H1 (cell line): ENCODE results near the gene CEP85L. TPM values are rescaled to one million over a fixed set of nuclear protein-coding genes. Genes with fewer than 3 reads are reported as not detected.

Experiments
- CTCF ChIA-PET: fragments of 300-600 bp; sonication (Branson Sonifier 250); formaldehyde crosslinking; loops from one replicate; lab custom pipeline; 2021; ENCODE audit not compliant: partially characterized antibody; lab: Charles Lee
- POLR2A ChIA-PET: fragments of 300-600 bp; sonication (Branson Sonifier 250); formaldehyde crosslinking; loops from one replicate; lab custom pipeline; 2021; ENCODE audit warnings: inconsistent platforms; ENCODE audit not compliant: partially characterized antibody; lab: Charles Lee
- DNase-seq, 2 experiments: peaks; one replicate each; pipeline versions ENCODE4 v3.0.0 to v3.0.0-alpha.2; 2010 to 2022; ENCODE audit warnings: low spot score in 2 of 2, low read depth in 1 of 2, mixed read lengths in 1 of 2
- FAIRE-seq: peaks from 2 replicates; lab custom pipeline; 2011; peaks lifted over from hg19 to GRCh38; lab: Jason Lieb, UNC
- H2AFZ ChIP-seq: 2 replicates; pipeline ENCODE4 v1.8.1; 2012; ENCODE audit warnings: low read length, inconsistent platforms
- H2AK5ac ChIP-seq: 2 replicates; pipeline ENCODE4 v1.6.1; 2013; ENCODE audit warnings: low read depth, low read length
- H2BK120ac ChIP-seq: replicated peaks from 2 replicates; pipeline ENCODE3; 2013; ENCODE audit warnings: low read depth, low read length, inconsistent platforms
- H2BK12ac ChIP-seq: 2 replicates; pipeline ENCODE4 v1.6.1; 2013; ENCODE audit warnings: low read depth, low read length
- H2BK15ac ChIP-seq: 2 replicates; pipeline ENCODE4 v1.6.1; 2013; ENCODE audit warnings: low read length
- H2BK20ac ChIP-seq: 2 replicates; pipeline ENCODE4 v1.6.1; 2013; ENCODE audit warnings: low read length
- H2BK5ac ChIP-seq: 2 replicates; pipeline ENCODE4 v1.6.1; 2013; ENCODE audit warnings: low read depth, low read length
- H3K14ac ChIP-seq: 2 replicates; pipeline ENCODE4 v1.6.1; 2013; ENCODE audit warnings: inconsistent platforms; ENCODE audit not compliant: insufficient read length
- H3K18ac ChIP-seq: 2 replicates; pipeline ENCODE4 v1.6.1; 2013; ENCODE audit warnings: low read length; ENCODE audit errors: extremely low read depth
- H3K23ac ChIP-seq: 2 replicates; pipeline ENCODE4 v1.6.1; 2013; ENCODE audit warnings: inconsistent platforms; ENCODE audit not compliant: insufficient read length
- H3K23me2 ChIP-seq: 2 replicates; pipeline ENCODE4 v1.6.1; 2013; ENCODE audit warnings: low read depth, low read length
- H3K27ac ChIP-seq: 2 replicates; pipeline ENCODE4 v1.6.1; 2011; ENCODE audit warnings: low read depth, low read length, inconsistent platforms
- H3K27me3 ChIP-seq, 4 experiments: replicated peaks in 1 of 4; 1 replicate in 1 of 4; 2 replicates in 3 of 4; pipeline versions ENCODE4 v1.6.1 to v1.8.1; 2011 to 2013; ENCODE audit warnings: low read length in 3 of 4, mild to moderate bottlenecking in 3 of 4, inconsistent platforms in 2 of 4, mixed read lengths in 2 of 4, moderate library complexity in 1 of 4; ENCODE audit not compliant: control insufficient read depth in 3 of 4, insufficient read depth in 3 of 4; ENCODE audit errors: extremely low read depth in 1 of 4
- H3K36me3 ChIP-seq, 4 experiments: 2 replicates each; pipeline versions ENCODE4 v1.6.1 to v1.8.1; 2011 to 2013; ENCODE audit warnings: mild to moderate bottlenecking in 4 of 4, low read length in 3 of 4, moderate library complexity in 2 of 4, control low read depth in 1 of 4, inconsistent platforms in 1 of 4; ENCODE audit not compliant: insufficient read depth in 4 of 4, control insufficient read depth in 2 of 4
- H3K4ac ChIP-seq: replicated peaks from 2 replicates; pipeline ENCODE3; 2013; ENCODE audit warnings: low read length, low read depth, mixed read lengths, inconsistent platforms; ENCODE audit not compliant: insufficient read length
- H3K4me1 ChIP-seq, 4 experiments: replicated peaks in 1 of 4; 1 replicate in 1 of 4; 2 replicates in 3 of 4; pipeline versions ENCODE4 v1.6.1 to v1.8.1; 2011 to 2013; ENCODE audit warnings: low read length in 3 of 4, inconsistent platforms in 2 of 4, mixed read lengths in 1 of 4; ENCODE audit not compliant: insufficient read depth in 4 of 4, control insufficient read depth in 3 of 4
- H3K4me2 ChIP-seq, 2 experiments: 2 replicates each; pipeline versions ENCODE4 v1.6.1 to v1.8.1; 2011 to 2013; ENCODE audit warnings: low read depth in 2 of 2, low read length in 2 of 2, control low read depth in 1 of 2, inconsistent platforms in 1 of 2, mild to moderate bottlenecking in 1 of 2; ENCODE audit not compliant: insufficient read depth in 1 of 2
- H3K4me3 ChIP-seq, 4 experiments: fragments of 200-600, 300-600 bp in 1 of 4; sonication (generic), shearing (Covaris generic), sonication (Bioruptor Twin) in 1 of 4; 2 replicates each; pipeline versions ENCODE4 v1.5.1 to v1.8.1; 2011 to 2016; ENCODE audit warnings: low read length in 4 of 4, low read depth in 3 of 4, control low read depth in 2 of 4, inconsistent platforms in 2 of 4, mild to moderate bottlenecking in 2 of 4, mixed read lengths in 1 of 4, moderate library complexity in 1 of 4; ENCODE audit not compliant: insufficient read depth in 2 of 4; ENCODE audit errors: extremely low read depth in 1 of 4
- H3K56ac ChIP-seq: replicated peaks from 2 replicates; pipeline ENCODE3; 2013; ENCODE audit warnings: low read depth, mild to moderate bottlenecking, mixed read lengths, low read length, inconsistent platforms; ENCODE audit not compliant: insufficient read length
- H3K79me1 ChIP-seq: 2 replicates; pipeline ENCODE4 v1.6.1; 2013; ENCODE audit warnings: low read depth, low read length, control low read depth
- H3K79me2 ChIP-seq, 2 experiments: 2 replicates each; pipeline versions ENCODE4 v1.6.1 to v1.8.1; 2012 to 2013; ENCODE audit warnings: low read length in 2 of 2, mild to moderate bottlenecking in 2 of 2, inconsistent platforms in 1 of 2; ENCODE audit not compliant: insufficient read depth in 2 of 2, control insufficient read depth in 1 of 2
- H3K9ac ChIP-seq, 4 experiments: replicated peaks in 1 of 4; 1 replicate in 1 of 4; 2 replicates in 3 of 4; pipeline versions ENCODE4 v1.6.1 to v1.8.1; 2011 to 2013; ENCODE audit warnings: low read depth in 3 of 4, low read length in 3 of 4, control low read depth in 2 of 4, mild to moderate bottlenecking in 2 of 4, moderate library complexity in 2 of 4, inconsistent platforms in 1 of 4; ENCODE audit errors: extremely low read depth in 1 of 4
- H3K9me3 ChIP-seq, 2 experiments: 2 replicates each; pipeline versions ENCODE4 v1.6.1 to v1.8.1; 2012 to 2013; ENCODE audit warnings: mild to moderate bottlenecking in 2 of 2, moderate library complexity in 2 of 2, control low read depth in 1 of 2, inconsistent platforms in 1 of 2, low read depth in 1 of 2, low read length in 1 of 2, mixed read lengths in 1 of 2; ENCODE audit not compliant: insufficient read depth in 2 of 2
- H4K20me1 ChIP-seq, 2 experiments: replicated peaks in 1 of 2; 2 replicates each; pipeline versions ENCODE3 to v1.8.1; 2011 to 2013; ENCODE audit warnings: inconsistent platforms in 2 of 2, low read length in 2 of 2, mild to moderate bottlenecking in 1 of 2; ENCODE audit not compliant: insufficient read depth in 2 of 2, control insufficient read depth in 1 of 2
- H4K5ac ChIP-seq: 2 replicates; pipeline ENCODE4 v1.6.1; 2013; ENCODE audit warnings: low read length, low read depth, mixed read lengths, inconsistent platforms; ENCODE audit not compliant: insufficient read length
- H4K8ac ChIP-seq: 2 replicates; pipeline ENCODE4 v1.8.0; 2013; ENCODE audit warnings: mild to moderate bottlenecking, moderate library complexity, low read length, inconsistent platforms; ENCODE audit not compliant: insufficient read depth; ENCODE audit errors: extremely low read depth
- H4K91ac ChIP-seq: replicated peaks from 2 replicates; pipeline ENCODE3; 2013; ENCODE audit warnings: low read length, mixed read lengths, inconsistent platforms; ENCODE audit not compliant: insufficient read length
- CBX8 ChIP-seq: fragments of 300-800, 300-1000 bp; sonication (generic); IDR thresholded peaks from 2 replicates; pipeline ENCODE4 v1.7.1; 2016; ENCODE audit warnings: low read depth, low read length, borderline replicate concordance
- E2F6 ChIP-seq: IDR thresholded peaks from 2 replicates; pipeline ENCODE4 v1.6.1; 2012; ENCODE audit warnings: inconsistent platforms
- RAD21 ChIP-seq, 2 experiments: IDR thresholded peaks in 1 of 2; conservative IDR thresholded peaks in 1 of 2; 2 replicates each; pipeline ENCODE4 v1.6.1; 2011; ENCODE audit warnings: low read depth in 2 of 2, low read length in 2 of 2, improper control_type of control experiment in 1 of 2, inconsistent platforms in 1 of 2, mild to moderate bottlenecking in 1 of 2, moderate library complexity in 1 of 2
- SIRT6 ChIP-seq: IDR thresholded peaks from one replicate; pipeline ENCODE4 v1.7.1; 2012; ENCODE audit warnings: low read length, inconsistent platforms
- TEAD4 ChIP-seq: IDR thresholded peaks from 2 replicates; pipeline ENCODE4 v1.6.1; 2012; ENCODE audit warnings: low read depth, low read length, inconsistent platforms, mixed read lengths
- ZNF274 ChIP-seq: IDR thresholded peaks from 2 replicates; pipeline ENCODE4 v1.7.0; 2012; ENCODE audit warnings: low read length, borderline replicate concordance; ENCODE audit errors: extremely low read depth
- WGBS, 2 experiments: shearing (Covaris generic) in 1 of 2; methylation state at CpG; one replicate each; pipeline versions ENCODE4 v1.1.6 to v1.1.7; 2013 to 2015; ENCODE audit warnings: low lambda C conversion rate in 2 of 2, mixed read lengths in 2 of 2, inconsistent platforms in 1 of 2, low coverage in 1 of 2, missing lambda C conversion rate in 1 of 2; ENCODE audit not compliant: insufficient replicate concordance in 2 of 2, insufficient coverage in 1 of 2, insufficient read length in 1 of 2; ENCODE audit errors: extremely low coverage in 1 of 2, missing lambda C conversion rate in 1 of 2; 5-methylcytosine and 5-hydroxymethylcytosine counted together
- polyA plus RNA-seq, 7 experiments: library from polyadenylated mRNA; depleted of rRNA in 3 of 7; stranded (reverse) in 5 of 7; unstranded in 2 of 7; fragments of >200 nt in 5 of 7; fragments of 200-250 nt in 2 of 7; gene quantifications; 1 replicate in 5 of 7; 2 replicates in 1 of 7; 4 replicates in 1 of 7; pipeline versions ENCODE4 v1.2.1 to v1.2.3, GENCODE V29; 2011 to 2013; ENCODE audit warnings: missing spikeins in 2 of 7, mixed read lengths in 2 of 7
- total RNA-seq: library from RNA; stranded (reverse); fragmentation: NEBNext Ultra II Directional; extraction: Animal tissue kit (Norgen Biotek cat#: 25700); gene quantifications from 2 replicates; pipeline ENCODE4 v1.2.1, GENCODE V29; 2021

Gene CEP85L
- total and polyA plus RNA-seq, 2 of the 8 experiments (the other 6 are each of a cell fraction or from before 2014, with no cell fraction given), result 3.2 to 27.6 TPM

DNA sequence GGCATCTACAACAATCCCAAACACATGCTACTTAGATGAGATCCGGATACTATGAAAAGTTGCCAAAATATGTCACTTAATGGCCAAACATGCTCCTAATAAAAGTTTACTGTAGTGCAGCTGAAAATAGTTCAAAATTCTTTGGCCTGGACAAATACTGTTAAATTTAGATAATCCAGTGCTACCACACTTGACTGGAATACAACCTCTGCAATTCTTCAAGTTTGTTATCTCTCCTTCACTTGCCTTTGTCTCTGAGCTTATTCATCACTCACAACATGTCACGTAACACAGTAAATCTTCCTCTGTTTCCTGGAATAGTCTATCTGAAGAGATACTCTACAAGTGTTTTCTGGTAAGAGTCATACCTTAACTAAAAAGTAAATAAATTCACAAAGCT is 113.8 kb downstream of the CEP85L start:
- Histone ChIP-seq H3K79me2 (peaks cover 0 to 18% of the 10 kb centered on the region in 2 experiments; a peak in 1 of 4 replicates), H2AFZ (no peak overlapping the region), H2AK5ac (no peak overlapping the region), H4K20me1 (no peaks in the 10 kb centered on the region), H3K23ac (no peak overlapping the region), H2BK12ac (no peak overlapping the region), H3K27ac (no peak overlapping the region), H3K4me3 (no peak overlapping the region), H3K23me2 (no peaks in the 10 kb centered on the region), H4K91ac (no peak overlapping the region), H3K9ac (no peak overlapping the region), H3K4ac (no peak overlapping the region), H3K36me3 (no peaks in the 10 kb centered on the region), H3K56ac (no peak overlapping the region), H2BK120ac (no peak overlapping the region), H3K14ac (no peak overlapping the region), H2BK20ac (no peak overlapping the region), H4K5ac (no peak overlapping the region), H3K4me1 (no peaks in the 10 kb centered on the region)
- POLR2A ChIA-PET, result no interaction called here
- WGBS, 2 experiments, result 98% methylated on average over 2 of the region's 2 CpGs; no CpG with 5 or more reads in 1 of the 2 experiments
- TF ChIP-seq RAD21 (IDR thresholded peaks at IDR 0.05 in 1 of 2, conservative IDR thresholded peaks at IDR 0.05 in 1 of 2; ENCODE audit: low read depth in 2 of 2, low read length in 2 of 2) (no peak), SIRT6 (no peak), ZNF274 (no peak), E2F6 (no peak), TEAD4 (no peak), CBX8 (no peak)
- TF ChIP-seq, all 59 proteins: peak for 0
- DNase-seq (no peak), FAIRE-seq (no peak)
- Histone ChIP-seq H3K9me3 (no peaks in the 10 kb centered on the region; a peak in 1 of 4 replicates), H2BK5ac (no peak overlapping the region), H2BK15ac (no peak overlapping the region), H3K18ac (no peak overlapping the region), H3K4me2 (no peak overlapping the region), H4K8ac (no peak overlapping the region), H3K79me1 (no peaks in the 10 kb centered on the region), H3K27me3 (no peaks in the 10 kb centered on the region)
- CTCF ChIA-PET, result interaction anchor here (1.4 kb wide), 1 partner anchor 11 kb away, joined by 3 read pairs; the partner anchor contains the start of gene PLN
